HG03571 (cell line): ENCODE measurements around the gene CHRNG.
"Not testable (repeated sequence)": the region's sequence is repeated elsewhere in the genome, so short reads cannot be mapped to it uniquely, and the experiment has no call there.

Source experiments
- ATAC-seq: cut with Tn5 transposase; IDR thresholded peaks from one replicate; pipeline ENCODE4 v1.9.1; 2021; ENCODE audit not compliant: unreplicated experiment

Gene CHRNG

DNA sequence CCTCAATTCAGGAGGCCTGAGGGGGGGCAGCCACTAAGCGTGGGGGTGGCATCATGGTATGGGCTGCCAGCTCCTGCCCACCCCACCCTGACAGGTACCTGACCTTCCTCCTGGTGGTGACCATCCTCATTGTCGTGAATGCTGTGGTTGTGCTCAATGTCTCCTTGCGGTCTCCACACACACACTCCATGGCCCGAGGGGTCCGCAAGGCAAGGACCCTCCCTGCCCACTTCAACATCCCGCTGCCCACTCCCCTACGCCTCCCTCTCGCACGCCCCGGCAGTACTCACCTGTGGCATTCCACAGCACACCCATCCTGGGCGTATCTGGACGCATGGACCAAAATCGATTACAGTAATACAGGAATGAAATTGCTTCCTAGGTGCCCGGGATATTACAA is 4.0 kb downstream of the CHRNG start:
- ATAC-seq, result no peak

DNA sequence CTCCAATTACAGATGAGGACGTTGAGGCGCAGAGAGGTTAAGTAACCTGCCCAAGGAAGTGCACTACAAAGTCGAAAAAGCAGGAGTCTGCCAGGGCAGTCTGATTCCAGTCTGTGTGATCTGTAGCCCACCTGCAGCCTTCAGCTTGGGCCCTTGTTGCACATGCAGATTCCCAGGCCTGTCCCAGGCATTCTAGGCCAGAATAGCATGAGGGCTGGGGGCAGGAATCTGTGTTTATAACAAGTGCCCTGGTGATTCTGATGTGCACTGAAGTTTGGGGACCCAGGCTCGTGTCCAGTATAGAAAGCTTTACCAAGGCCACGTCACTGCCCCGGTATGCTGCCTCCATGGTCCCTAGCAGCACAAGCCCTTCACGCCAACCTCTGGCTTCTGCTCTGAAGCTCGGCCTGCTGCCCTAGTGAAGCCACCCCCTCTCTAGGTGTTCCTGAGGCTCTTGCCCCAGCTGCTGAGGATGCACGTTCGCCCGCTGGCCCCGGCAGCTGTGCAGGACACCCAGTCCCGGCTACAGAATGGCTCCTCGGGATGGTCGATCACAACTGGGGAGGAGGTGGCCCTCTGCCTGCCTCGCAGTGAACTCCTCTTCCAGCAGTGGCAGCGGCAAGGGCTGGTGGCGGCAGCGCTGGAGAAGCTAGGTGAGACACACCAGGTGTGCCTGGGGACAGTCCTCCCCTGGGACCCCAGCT is 4.6 kb downstream of the CHRNG start:
- no peak for ATAC-seq

DNA sequence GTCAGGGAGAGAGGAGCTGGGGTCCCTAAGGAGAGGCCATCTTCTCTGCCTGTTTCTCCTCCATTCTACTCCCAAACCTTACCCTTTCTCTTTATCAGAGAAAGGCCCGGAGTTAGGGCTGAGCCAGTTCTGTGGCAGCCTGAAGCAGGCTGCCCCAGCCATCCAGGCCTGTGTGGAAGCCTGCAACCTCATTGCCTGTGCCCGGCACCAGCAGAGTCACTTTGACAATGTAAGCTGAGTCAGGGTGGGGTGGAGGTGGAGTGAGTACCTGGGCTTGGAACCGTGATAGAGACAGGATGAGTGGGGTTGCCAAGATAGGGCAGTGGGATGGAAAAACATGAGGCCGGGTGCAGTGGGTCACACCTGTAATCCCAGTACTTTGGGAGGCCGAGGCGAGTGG is 5.2 kb downstream of the CHRNG start:
- no peak for ATAC-seq

DNA sequence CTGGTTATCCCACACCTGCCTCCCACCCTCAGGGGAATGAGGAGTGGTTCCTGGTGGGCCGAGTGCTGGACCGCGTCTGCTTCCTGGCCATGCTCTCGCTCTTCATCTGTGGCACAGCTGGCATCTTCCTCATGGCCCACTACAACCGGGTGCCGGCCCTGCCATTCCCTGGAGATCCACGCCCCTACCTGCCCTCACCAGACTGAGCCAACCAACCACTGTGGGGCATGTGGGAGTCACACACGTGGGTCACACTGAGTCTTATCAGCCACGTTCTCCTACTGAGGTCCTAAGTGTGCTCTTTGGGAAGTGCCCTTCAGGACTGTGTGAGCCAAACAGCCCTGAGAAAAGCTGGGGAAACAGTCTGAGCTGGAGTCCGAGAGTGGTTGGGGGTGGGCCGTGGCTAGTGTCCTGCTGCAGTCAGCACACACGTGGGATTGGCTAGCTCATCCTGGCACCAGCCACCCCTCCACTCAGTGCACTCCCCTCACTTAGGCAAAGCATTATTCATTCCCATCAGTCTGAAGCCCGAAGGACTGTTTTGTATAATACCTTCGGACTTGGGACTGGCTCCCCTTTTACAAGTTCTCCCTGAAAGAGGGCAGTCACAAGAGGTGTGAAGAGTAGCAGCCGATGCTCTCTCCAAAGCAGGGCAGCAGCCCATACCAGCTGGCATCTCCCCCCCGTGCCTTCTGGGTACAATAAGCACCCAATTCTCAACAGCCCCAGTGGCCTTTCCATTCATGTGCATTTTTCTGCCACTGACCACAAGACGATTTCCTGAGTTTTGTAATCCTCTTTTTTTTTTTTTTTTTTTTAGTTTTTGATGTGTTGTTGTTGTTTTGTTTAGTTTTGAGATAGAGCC is 6.3 kb downstream of the CHRNG start:
- no peak for ATAC-seq

DNA sequence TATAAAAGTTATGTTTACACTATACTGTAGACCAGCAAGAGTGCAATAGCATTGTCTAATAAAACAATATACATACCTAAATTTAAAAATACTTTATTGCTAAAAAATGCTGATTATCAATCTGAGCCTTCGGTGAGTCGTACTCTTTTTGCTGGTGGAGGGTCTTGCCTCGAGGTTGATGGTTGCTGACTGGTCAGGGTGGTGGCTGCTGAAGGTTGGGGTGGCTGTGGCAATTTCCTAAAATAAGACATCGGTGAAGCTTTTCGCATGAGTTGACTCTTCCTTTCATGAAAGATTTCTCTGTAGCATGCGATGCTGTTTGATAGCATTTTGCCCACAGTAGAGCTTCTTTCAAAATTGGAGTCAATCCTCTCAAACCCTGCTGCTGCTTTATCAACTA is 8.5 kb downstream of the CHRNG start:
- ATAC-seq, result no peak

DNA sequence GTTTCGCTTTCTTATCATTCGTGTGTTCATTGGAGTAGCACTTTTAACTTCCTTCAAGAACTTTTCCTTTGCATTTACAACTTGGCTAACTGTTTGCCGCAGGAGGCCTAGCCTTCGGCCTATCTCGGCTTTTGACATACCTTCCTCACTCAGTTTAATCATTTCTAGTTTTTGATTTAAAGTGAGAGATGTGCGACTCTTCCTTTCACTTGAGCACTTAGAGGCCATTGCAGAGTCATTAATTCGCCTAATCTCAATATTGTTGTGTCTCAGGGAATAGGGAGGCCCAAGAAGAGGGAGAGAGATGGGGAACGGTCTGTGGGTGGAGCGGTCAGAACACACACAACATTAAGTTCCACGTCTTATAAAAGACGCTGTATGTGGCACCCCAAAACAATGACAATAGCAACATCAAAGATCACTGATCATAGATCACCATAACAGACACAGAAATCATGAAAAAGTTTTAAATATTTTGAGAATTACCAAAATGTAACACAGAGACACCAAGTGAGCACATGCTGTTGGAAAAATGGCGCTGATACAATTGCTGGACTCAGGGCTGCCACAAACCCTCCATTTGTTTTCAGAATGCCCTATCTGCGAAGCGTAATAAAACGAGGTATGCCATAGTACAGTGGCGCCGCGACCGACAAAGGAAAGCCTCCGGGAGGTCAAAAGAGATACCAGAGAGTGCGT is 10.3 kb downstream of the CHRNG start:
- ATAC-seq, result no peak

DNA sequence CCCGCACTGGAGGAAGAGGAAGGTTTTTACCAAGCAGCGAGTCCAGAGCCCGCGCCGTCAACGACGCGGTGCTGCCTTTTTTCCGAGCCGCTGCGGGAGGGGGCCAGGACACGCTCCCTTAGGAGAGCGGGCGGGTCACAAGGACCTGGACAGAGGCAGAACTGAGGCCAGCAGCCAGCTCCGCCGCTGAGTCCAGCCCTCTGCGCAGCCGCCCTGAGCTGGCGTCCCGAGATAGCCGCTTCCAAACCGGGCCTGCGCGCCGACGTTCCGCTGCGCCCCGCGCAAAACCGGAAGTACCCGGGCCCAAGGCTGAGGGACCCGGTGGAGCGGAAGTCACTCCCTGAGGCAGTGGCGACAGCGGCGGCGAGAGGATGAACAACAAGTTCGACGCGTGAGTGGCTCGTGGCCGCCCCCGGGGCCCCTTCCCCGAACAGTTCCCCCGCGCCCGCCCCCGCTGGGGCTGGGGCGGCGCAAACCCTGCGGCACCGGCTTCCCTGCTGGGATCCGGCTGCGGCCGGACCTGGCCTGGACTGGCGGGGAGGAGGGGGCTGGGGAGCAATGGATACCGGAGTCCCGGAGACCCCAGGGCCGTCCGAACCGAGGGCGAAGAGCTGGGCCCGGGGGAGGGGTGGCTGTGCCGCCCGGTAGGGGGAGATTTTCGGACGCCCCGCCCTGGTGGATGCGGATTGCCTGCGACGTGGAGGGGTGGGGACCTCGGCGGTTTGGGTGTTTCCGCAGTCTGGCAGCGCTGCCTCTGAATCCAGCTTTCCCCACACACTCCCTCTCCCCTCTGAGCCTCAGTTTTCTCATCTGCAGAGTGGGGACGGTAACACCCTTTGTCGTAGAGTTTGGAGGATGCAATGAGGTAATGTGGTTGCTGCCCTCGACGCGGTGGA is 11.1 kb downstream of the CHRNG start, which contains the start of the genes EIF4E2 and TIGD1:
Gene EIF4E2, plus strand, starts transcription at position 336 of the 896 bp plus-strand sequence. Its CDS starts 36 bp downstream, at position 372.
Gene TIGD1, minus strand, starts transcription at position 204 of the 896 bp plus-strand sequence. CDS start 675 bp downstream, outside the sequence.
- peak; percentile 93 for ATAC-seq

DNA sequence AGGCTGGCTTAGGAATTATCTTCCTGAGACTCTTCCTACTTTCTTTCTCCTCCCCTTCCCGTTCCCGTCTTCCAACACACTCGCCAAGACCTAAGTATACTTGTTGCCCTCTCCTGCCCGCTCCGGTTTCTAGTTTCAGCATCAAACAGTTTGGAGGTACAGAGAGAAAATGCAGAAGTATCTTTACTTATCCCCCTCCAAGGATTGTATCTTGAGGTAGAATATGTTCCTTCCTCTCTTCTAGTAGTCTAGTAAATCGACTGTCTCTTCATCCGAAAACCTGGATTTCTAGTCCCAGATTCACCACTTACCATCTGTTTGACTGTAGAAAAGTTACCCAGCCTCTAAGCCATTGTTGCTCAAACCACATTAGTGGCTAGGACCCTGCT is 11.8 kb downstream of the CHRNG start:
- no peak for ATAC-seq

DNA sequence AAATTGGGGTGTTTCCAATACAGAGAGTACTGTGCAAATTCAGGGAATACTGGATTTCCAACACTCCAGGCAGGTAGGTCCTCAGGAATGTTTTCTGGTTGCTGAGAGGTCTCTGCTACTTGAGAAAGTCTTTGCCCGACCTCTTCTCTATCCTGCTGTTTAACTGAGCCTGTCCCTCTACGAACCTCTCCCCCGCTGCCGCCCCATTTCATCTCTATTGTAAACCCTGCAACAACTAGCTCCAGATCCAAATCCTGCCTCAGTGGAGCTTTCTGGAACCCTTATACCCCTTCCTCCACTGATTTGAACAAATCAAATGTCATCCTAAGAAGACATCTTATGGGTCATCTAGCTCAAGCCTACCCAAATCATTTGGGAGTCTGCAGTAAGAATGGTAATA is 12.3 kb downstream of the CHRNG start:
- ATAC-seq, result no peak

DNA sequence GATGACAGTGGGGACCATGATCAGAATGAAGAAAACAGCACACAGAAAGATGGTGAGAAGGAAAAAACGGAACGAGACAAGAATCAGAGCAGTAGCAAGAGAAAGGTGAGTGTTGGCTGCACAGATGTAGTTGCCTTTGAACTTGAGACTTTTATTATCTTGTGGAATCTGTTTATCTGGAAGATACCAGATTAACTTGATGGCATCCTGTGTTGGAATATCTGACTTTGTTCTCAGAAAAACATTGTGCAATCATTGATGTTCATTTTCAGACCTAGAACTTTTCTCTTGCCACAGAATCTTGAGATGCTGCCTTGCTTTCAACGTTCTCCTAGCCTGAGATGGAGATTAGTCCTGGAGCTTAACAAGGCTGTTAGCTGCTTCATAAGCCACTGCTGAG is 16.9 kb downstream of the CHRNG start:
- ATAC-seq, result no peak

DNA sequence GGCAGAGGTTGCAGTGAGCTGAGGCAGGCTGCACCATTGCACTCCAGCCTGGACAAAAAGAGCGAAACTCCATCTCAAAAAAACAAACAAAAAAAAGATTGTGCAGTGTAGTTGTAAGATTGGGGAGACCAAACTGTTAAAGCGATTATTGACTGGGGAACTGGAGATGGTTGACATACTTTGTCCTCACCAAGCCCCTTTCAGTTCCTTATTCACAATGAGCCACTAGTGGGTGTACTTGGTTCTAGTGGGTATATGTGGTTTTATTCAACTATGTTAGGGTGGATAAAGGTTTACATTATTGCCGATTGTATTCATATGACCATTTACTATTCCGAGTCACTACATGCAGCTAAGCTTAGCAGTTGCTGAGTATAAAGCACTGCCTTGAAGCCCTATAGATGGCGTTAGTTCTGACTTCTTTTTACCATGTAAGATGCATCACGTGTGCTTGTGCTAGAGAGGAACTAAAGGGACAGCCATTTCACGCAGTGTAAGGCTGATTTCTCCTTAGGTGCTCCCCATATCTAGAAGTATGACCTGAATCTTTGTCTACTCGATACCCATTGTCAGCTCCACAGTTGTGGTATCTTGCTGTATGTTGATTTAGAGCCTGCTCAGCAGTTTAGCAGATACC is 23.1 kb downstream of the CHRNG start:
- no peak for ATAC-seq

DNA sequence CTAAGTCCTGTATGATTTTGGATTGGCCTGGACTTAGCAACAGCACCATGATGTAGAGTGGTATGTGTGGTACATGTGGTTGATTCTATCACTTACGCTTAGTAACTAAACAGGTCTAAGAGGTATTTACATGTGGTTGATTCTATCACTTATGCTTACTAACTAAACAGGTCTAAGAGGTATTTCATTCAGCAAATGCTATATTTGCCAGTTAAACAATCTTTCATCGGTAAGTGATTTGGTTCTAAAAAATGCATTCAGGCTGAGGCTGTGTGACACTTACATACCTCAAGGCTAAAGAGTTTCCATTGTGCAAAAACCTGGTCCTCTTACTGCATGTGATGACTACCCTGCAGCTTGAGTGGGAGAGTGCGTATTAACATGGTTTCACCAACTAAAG is 24.1 kb downstream of the CHRNG start:
- ATAC-seq, result no peak

DNA sequence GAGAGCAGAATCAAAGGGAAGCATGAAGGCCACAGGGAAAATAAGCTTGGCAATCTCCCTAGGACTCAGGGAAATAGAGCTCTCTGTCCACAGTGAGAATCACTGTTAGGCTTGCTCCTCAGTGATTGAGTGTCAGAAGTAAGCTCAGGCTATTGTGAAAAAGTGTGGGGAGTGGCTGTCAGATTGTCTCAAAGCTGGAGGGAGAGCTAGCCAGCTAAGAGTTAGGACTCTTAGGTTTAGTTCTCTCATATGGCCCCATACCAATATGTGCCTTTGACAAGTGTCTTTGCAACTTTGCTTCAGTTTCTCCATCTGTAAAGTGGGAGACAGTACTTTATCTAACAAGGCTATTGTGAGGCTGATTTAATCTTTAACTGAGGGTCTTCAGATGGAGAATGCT is 28.2 kb downstream of the CHRNG start:
- no peak for ATAC-seq

DNA sequence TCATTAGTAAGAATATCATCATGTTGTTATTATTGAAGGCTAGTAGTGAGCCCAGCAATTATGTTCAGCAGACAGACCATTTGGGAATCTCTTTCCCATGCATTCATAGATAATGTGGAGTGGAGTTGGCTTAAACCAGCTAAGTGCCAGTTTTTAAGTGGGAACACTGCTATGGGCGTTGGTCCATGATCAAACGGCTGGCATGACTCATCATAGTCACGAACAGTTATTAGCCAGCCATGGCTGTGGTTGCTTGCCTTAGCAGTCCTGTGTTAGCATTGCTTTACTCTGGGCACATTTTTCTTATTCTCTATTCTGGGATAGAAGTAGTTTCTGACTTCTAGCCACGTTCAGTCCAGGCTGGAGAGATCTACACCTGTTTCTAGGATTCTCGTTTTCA is 28.7 kb downstream of the CHRNG start:
- no peak for ATAC-seq

DNA sequence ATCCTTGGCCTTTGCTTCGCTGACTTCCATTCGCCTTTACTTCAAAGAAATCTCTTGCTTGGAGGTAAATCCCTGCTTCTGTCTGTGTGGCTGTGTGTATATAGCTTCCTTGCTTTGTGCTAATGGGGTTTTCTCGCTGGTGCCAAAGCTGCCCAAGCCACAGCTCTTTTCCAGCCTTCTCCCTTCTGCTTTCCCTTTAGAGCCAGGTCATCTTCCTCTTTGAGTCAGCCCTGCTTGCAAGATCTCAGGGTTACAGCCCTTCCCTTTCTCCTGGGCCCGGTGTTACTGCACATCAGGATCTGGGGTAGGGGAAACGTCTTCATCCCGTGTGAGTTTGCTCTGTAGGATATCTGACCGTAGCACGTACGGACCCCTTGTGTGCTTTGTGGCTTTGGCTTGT is 30.0 kb downstream of the CHRNG start:
- no peak for ATAC-seq

DNA sequence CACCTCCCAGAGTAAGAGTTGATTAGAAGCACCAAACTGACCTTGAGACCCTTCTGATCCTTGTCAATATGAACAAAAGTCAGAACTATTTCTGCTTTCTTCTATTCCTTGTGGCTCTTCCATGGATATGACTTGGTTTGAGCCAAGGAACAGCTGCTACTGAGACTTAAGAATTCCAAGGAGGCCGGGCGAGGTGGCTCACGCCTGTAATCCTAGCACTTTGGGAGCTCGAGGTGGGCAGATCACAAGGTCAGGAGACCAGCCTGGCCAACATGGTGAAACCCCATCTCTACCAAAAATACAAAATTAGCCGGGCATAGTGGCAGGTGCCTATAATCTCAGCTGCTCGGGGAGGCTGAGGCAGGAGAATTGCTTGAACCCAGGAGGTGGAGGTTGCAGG is 31.0 kb downstream of the CHRNG start:
- not testable (repeated sequence) for ATAC-seq

DNA sequence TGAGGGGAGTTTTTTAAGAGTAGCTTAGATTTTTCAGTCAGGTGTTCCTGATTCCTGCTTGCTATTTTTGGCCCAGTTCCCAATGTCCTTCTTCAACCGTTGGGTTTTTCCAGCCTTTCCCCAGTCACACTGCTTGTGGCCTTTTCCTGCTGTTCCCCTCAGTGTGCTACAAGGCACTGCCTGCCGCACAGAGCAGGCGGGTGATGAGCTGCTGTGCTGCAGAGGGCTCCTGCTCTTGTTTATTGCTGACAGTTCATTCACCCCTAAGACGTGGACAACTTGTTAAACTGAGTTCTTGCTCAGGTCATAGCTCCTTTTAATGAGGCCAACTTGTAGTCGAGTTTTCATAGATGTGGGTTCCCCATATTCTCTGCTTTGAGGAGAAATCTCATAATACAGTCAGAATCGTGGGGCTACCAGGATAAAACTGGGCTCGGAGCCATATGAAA is 31.6 kb downstream of the CHRNG start:
- ATAC-seq, result no peak

DNA sequence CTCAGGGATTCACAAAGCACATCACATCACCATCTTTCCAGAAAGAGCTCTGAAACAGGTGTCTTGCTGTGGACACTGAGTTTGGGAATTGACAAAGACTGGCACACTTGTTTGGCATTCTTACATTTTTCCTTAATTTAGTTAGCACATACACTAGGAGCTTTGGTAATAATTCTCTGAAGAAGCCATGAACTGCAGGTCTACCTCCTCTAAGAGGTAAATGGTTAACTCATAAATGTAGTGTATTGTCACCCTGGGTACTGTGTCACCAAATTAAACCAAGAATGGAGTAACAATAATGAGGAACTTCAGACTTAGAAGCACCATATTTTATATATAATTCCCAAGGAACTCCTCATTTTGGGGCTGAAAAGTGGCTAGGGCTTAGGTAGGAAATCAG is 33.5 kb downstream of the CHRNG start:
- ATAC-seq, result no peak

DNA sequence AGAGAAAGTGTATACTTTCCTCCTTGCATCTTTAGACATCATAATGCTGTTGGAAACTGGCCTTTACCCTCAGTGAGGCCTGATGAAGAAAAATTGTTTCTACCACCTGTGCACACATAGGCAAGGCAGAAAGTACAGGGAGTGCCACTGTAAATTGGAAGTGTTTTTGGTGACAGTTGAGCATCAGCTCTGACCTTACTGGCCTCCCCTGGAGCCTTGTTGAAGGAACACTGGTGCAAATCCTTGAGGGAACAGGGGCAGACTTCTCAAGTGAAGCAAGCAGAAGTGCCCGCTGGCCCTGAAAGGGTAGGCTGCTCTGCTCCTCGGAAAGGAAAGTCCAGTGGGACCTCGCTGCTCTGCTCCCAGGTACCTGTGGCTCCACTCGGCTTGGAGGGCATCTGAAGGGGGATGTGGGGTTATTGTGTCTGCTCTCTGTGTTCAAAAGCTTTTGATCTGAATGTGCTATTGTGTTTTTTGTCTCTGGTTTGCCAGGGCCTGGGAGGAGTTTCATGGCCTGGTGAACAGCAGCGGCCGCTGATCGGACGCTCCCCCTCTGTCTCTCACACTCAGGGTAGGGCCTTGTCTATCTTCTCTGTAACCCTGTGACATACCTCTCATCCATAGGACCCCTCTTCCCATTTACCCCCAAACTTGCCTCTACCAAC is 34.4 kb downstream of the CHRNG start:
- no peak for ATAC-seq
